OCI-LY1 (cell line): ENCODE measurements around the gene CACNB3.

Experiments used
- H2AFZ ChIP-seq: fragments of 200-600 bp; sonication (generic), shearing (Covaris generic); 2 replicates; pipeline ENCODE4 v1.6.0; 2014; ENCODE audit warnings: antibody characterized with exemption, mild to moderate bottlenecking, low read length
- H3F3A ChIP-seq: fragments of 200-600 bp; sonication (generic), shearing (Covaris generic); 2 replicates; pipeline ENCODE4 v1.6.0; 2014; ENCODE audit warnings: mild to moderate bottlenecking, antibody characterized with exemption, low read length, moderate library complexity; ENCODE audit not compliant: insufficient read depth
- H3K27ac ChIP-seq: fragments of 200-600 bp; sonication (generic); 2 replicates; pipeline ENCODE4 v1.5.1; 2014; ENCODE audit warnings: low read length, mixed run types, mild to moderate bottlenecking, low read depth; ENCODE audit not compliant: poor library complexity, severe bottlenecking
- H3K27me3 ChIP-seq: fragments of 200-600 bp; sonication (generic); 2 replicates; pipeline ENCODE4 v1.6.0; 2014; ENCODE audit warnings: antibody characterized with exemption, mild to moderate bottlenecking, low read length, moderate library complexity; ENCODE audit not compliant: insufficient read depth
- H3K36me3 ChIP-seq: fragments of 200-600 bp; sonication (generic); 2 replicates; pipeline ENCODE4 v1.6.1; 2014; ENCODE audit warnings: mild to moderate bottlenecking, antibody characterized with exemption, low read length, moderate library complexity, mixed read lengths; ENCODE audit not compliant: insufficient read depth
- H3K4me1 ChIP-seq: fragments of 200-600 bp; sonication (generic); 2 replicates; pipeline ENCODE4 v1.5.1; 2014; ENCODE audit warnings: mild to moderate bottlenecking, low read length, moderate library complexity; ENCODE audit not compliant: insufficient read depth, severe bottlenecking
- H3K4me2 ChIP-seq: fragments of 200-600 bp; sonication (generic), shearing (Covaris generic); 2 replicates; pipeline ENCODE4 v1.6.1; 2014; ENCODE audit warnings: low read length
- H3K4me3 ChIP-seq: fragments of 200-600 bp; sonication (generic); 2 replicates; pipeline ENCODE4 v1.5.1; 2014; ENCODE audit warnings: low read length, low read depth, mild to moderate bottlenecking, mixed read lengths; ENCODE audit not compliant: poor library complexity, severe bottlenecking
- H3K79me2 ChIP-seq: fragments of 200-600 bp; shearing (Covaris generic); 2 replicates; pipeline ENCODE4 v1.6.1; 2016; ENCODE audit warnings: mixed run types, low read length, mixed read lengths; ENCODE audit not compliant: insufficient read depth
- H3K9ac ChIP-seq: fragments of 200-600 bp; sonication (generic), shearing (Covaris generic); 2 replicates; pipeline ENCODE4 v1.6.1; 2014; ENCODE audit warnings: mild to moderate bottlenecking, low read length, mixed read lengths
- H3K9me2 ChIP-seq: fragments of 200-600 bp; sonication (generic), shearing (Covaris generic); 2 replicates; pipeline ENCODE4 v1.6.1; 2014; ENCODE audit warnings: low read depth, mild to moderate bottlenecking, low read length, mixed read lengths
- H3K9me3 ChIP-seq: fragments of 200-600 bp; shearing (Covaris generic); 2 replicates; pipeline ENCODE4 v1.6.1; 2014; ENCODE audit warnings: low read length, mixed read lengths
- H4K20me1 ChIP-seq: fragments of 200-600 bp; sonication (generic), shearing (Covaris generic); 2 replicates; pipeline ENCODE4 v1.6.0; 2016; ENCODE audit warnings: mild to moderate bottlenecking, low read length; ENCODE audit not compliant: insufficient read depth
- EZH2 ChIP-seq: fragments of 200-600 bp; sonication (generic), shearing (Covaris generic); IDR thresholded peaks from 2 replicates; pipeline ENCODE4 v1.8.0; 2017; ENCODE audit warnings: borderline replicate concordance, mixed run types, mild to moderate bottlenecking, antibody characterized with exemption, low read length, moderate library complexity, mixed read lengths
- TF ChIP-seq, protein P1 (sequence below): fragments of 200-600 bp; sonication (generic), shearing (Covaris generic); IDR thresholded peaks from 2 replicates; pipeline ENCODE4 v1.5.1; 2017; ENCODE audit warnings: mild to moderate bottlenecking, antibody characterized with exemption, low read length, moderate library complexity, mixed read lengths

Gene CACNB3

DNA sequence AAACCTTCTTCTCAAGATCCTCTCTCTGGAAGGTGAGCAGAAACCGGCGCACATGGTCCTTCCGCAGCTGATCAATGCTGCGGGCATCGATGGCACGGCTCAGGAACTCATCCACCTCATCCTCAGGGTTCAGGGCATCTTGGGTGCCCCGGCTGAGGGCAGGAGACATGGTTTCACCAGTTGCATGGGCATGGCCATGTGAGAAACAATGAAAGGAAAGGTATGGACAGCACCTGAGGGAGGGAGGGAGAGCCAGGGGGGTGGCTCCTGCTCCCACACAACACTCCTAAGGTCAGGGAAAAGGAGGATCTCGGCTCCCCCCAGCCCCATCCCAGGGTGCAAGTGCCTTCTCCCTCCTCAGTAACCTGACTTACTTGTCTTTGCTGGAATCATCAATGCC lies 43.0 kb upstream of the CACNB3 start:
- H3K4me2 ChIP-seq: no peak overlapping the region
- no peak overlapping the region for H3K27ac ChIP-seq
- H3K36me3 ChIP-seq: no peaks in the 10 kb centered on the region
- TF ChIP-seq, protein P1, sequence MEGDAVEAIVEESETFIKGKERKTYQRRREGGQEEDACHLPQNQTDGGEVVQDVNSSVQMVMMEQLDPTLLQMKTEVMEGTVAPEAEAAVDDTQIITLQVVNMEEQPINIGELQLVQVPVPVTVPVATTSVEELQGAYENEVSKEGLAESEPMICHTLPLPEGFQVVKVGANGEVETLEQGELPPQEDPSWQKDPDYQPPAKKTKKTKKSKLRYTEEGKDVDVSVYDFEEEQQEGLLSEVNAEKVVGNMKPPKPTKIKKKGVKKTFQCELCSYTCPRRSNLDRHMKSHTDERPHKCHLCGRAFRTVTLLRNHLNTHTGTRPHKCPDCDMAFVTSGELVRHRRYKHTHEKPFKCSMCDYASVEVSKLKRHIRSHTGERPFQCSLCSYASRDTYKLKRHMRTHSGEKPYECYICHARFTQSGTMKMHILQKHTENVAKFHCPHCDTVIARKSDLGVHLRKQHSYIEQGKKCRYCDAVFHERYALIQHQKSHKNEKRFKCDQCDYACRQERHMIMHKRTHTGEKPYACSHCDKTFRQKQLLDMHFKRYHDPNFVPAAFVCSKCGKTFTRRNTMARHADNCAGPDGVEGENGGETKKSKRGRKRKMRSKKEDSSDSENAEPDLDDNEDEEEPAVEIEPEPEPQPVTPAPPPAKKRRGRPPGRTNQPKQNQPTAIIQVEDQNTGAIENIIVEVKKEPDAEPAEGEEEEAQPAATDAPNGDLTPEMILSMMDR: no peak
- H3K79me2 ChIP-seq: no peaks in the 10 kb centered on the region
- no peak overlapping the region for H2AFZ ChIP-seq
- H3F3A ChIP-seq: no peaks in the 10 kb centered on the region
- no peaks in the 10 kb centered on the region for H3K9me2 ChIP-seq
- H4K20me1 ChIP-seq: no peaks in the 10 kb centered on the region
- no peaks in the 10 kb centered on the region for H3K9me3 ChIP-seq
- H3K4me3 ChIP-seq: no peak overlapping the region
- H3K27me3 ChIP-seq: peaks cover 7% of the 10 kb centered on the region; the same call in 1 of the 2 replicates
- H3K4me1 ChIP-seq: no peaks in the 10 kb centered on the region
- no peak overlapping the region for H3K9ac ChIP-seq

DNA sequence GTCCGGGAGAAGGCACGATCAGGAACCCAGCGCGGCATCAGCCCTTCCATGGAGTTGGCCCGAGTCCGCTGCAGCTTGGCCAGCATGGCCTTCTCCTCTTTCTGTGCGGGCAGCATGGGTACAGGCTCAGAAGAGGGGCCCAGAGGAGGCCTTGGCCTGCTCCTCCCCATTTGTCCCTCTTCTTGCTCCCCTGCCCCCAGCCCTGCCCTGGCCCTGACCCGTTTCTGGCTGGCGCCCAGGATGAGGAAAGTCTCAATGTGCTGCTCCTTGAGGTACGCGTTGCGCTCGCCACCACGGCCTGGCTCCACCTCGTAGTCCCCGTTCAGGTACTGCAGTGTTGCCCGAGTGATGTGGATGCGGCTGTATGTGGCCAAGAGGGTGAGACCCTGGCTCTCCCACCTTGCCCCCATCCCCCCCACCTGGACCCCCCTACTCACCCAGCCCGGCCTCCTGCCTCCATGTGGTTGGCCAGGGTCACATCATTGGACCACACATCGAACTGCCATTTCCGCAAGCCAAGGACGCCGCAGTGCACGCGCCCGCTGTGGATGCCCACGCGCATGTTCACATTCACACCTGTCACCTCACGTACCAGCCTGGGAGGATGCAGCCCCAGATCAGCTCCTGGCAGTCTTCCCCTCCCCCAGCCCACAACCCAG lies 42.2 kb upstream of the CACNB3 start:
- Histone ChIP-seq H3K36me3 (no peaks in the 10 kb centered on the region), H3K4me2 (no peak overlapping the region), H3F3A (no peaks in the 10 kb centered on the region), H3K9me3 (no peaks in the 10 kb centered on the region), H3K9ac (no peak overlapping the region), H3K4me3 (no peak overlapping the region), H3K4me1 (no peaks in the 10 kb centered on the region), H3K9me2 (no peaks in the 10 kb centered on the region), H3K79me2 (no peaks in the 10 kb centered on the region), H3K27me3 (peaks cover 7% of the 10 kb centered on the region; the same call in 1 of the 2 replicates), H4K20me1 (no peaks in the 10 kb centered on the region), H2AFZ (no peak overlapping the region), H3K27ac (no peak overlapping the region)
- no peak for TF ChIP-seq EZH2
- TF ChIP-seq, protein P1: no peak

DNA sequence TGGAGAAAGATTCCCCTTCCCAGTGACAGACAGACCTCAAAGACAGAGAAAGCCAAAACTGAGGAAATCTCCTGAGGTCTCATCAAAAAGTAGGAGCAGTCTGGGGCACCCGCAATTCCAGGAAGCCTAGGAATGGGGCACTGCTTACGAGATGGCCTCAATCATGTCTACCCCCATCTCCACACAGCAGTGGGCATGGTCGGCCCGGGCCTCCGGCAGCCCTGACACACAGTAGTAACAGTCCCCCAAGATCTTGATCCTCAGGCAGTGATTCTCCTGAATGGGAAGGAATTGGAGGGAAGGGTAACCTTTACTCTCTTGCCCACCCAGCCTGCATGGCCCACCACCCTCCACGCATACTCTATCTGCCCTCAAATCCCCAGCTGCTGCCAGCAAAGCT lies 41.3 kb upstream of the CACNB3 start:
- Histone ChIP-seq H3K9me3 (no peaks in the 10 kb centered on the region), H3F3A (no peaks in the 10 kb centered on the region), H3K36me3 (no peaks in the 10 kb centered on the region), H3K4me3 (no peak overlapping the region), H3K27ac (no peak overlapping the region), H3K9ac (no peak overlapping the region), H3K4me2 (no peak overlapping the region), H4K20me1 (no peaks in the 10 kb centered on the region), H3K79me2 (no peaks in the 10 kb centered on the region), H2AFZ (no peak overlapping the region), H3K9me2 (no peaks in the 10 kb centered on the region), H3K4me1 (no peaks in the 10 kb centered on the region), H3K27me3 (peaks cover 7% of the 10 kb centered on the region; the same call in 1 of the 2 replicates)
- TF ChIP-seq EZH2: no peak
- TF ChIP-seq, protein P1: no peak
